Activated naive CD8-positive, alpha-beta T cell (primary cell): ENCODE results near the gene LAYN.
A peak's percentile ranks its signal among the peaks of the same experiment; 100 is the strongest.

Experiments
- H3K27ac Mint-ChIP-seq: one replicate; pipeline ENCODE4 v1.8.0; 2021; ENCODE audit warnings: mixed read lengths
- H3K27me3 Mint-ChIP-seq: one replicate; pipeline ENCODE4 v1.8.0; 2021; ENCODE audit warnings: mixed read lengths
- H3K36me3 Mint-ChIP-seq: one replicate; pipeline ENCODE4 v1.8.0; 2021; ENCODE audit warnings: mixed read lengths
- H3K4me1 Mint-ChIP-seq: one replicate; pipeline ENCODE4 v1.8.0; 2021; ENCODE audit warnings: low read depth, mixed read lengths
- H3K4me3 Mint-ChIP-seq: one replicate; pipeline ENCODE4 v1.8.0; 2021; ENCODE audit warnings: mild to moderate bottlenecking, mixed read lengths
- H3K9me3 Mint-ChIP-seq: one replicate; pipeline ENCODE4 v1.8.0; 2021; ENCODE audit warnings: low read depth, mixed read lengths

LAYN gene, protein sequence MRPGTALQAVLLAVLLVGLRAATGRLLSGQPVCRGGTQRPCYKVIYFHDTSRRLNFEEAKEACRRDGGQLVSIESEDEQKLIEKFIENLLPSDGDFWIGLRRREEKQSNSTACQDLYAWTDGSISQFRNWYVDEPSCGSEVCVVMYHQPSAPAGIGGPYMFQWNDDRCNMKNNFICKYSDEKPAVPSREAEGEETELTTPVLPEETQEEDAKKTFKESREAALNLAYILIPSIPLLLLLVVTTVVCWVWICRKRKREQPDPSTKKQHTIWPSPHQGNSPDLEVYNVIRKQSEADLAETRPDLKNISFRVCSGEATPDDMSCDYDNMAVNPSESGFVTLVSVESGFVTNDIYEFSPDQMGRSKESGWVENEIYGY

DNA sequence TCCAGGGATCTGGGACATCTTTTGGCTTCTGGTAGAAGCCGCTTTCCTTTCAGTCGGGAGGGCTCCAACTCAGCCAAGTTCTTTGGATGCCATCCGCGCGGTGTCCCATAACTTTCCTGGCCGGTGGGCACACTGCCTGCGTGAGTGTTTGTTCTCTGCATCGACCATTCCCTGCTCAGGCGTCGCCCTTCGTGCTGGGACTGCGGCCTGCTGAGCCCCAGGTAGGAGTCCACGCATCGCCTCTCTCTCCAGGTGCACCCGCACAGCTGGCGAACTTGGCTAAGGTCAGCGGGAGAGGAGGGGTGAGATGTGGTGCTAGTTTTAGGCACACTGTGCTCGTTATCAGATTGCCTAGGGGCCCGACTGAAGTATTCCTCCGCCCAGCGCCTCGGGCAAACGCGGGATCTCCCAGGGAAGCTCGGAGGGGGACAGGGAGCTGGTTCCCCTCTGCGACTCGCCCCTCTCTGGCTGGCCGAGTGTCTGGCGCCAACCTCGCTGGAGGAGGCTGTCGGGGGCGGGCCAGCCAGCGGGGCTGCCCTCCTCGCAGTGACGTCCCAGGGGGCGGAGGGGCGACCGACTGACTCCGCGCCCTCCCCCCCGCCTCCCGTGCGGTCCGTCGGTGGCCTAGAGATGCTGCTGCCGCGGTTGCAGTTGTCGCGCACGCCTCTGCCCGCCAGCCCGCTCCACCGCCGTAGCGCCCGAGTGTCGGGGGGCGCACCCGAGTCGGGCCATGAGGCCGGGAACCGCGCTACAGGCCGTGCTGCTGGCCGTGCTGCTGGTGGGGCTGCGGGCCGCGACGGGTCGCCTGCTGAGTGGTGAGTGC is at the start of gene LAYN:
LAYN (plus strand) TSS at position 607 of the 823 bp plus-strand sequence; CDS start at position 731, 124 bp downstream.
- H3K27ac Mint-ChIP-seq, result peak within 1 kb of the TSS; percentile 92

DNA sequence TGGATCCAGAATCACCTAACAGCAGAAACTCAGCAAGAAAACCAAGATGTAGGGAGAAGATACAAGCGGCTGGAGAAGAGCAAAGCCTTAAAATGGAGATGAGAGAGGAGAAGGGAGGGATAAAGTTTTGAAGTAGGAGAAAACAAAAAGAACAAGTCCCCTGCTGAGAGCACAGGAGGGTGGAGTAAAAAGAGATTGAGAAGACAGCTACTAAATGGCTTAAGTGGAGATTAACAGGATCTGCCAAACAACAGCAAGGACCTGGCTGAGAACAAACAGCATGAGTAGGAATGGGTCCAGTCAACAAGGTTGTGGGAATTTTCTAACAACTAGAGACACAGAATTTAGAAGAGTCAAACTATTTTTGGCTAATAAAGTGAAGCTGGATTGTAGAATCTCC is 46.5 kb upstream of the LAYN start:
- Mint-ChIP-seq H3K36me3 (peaks cover 2% of the 10 kb centered on the region), H3K27ac (no peak overlapping the region), H3K4me3 (no peak overlapping the region), H3K9me3 (no peaks in the 10 kb centered on the region), H3K4me1 (no peaks in the 10 kb centered on the region), H3K27me3 (peaks cover 2% of the 10 kb centered on the region)

More for the DNA sequence above, at the start of gene LAYN:
- Mint-ChIP-seq H3K4me3 (peak within 1 kb of the TSS; percentile 90), H3K9me3 (no peaks in the 10 kb centered on the region), H3K36me3 (peaks cover 3% of the 10 kb centered on the region), H3K27me3 (peaks cover 1% of the 10 kb centered on the region), H3K4me1 (peaks cover 48% of the 10 kb centered on the region)

DNA sequence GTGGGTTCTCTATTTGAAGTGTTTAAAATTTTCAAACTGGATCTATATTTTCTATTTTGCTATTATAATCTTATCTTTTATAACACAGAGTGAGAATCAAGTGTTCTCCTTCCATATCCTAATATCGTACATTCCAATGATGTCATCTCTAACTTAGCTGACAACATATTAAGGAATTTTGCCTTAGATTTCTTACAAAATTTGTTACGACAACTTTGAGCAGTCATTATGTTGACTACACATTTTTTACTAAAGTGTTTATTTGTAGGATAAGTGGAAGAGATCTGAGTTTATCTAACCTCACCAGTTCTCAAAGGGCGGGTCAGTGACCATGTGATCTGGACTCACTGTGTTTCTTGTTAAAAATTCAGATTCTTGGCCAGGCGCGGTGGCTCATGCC is 41.0 kb upstream of the LAYN start:
- Mint-ChIP-seq H3K36me3 (no peaks in the 10 kb centered on the region), H3K4me3 (no peak overlapping the region), H3K4me1 (no peaks in the 10 kb centered on the region), H3K27me3 (peaks cover 3% of the 10 kb centered on the region), H3K27ac (no peak overlapping the region), H3K9me3 (no peaks in the 10 kb centered on the region)

DNA sequence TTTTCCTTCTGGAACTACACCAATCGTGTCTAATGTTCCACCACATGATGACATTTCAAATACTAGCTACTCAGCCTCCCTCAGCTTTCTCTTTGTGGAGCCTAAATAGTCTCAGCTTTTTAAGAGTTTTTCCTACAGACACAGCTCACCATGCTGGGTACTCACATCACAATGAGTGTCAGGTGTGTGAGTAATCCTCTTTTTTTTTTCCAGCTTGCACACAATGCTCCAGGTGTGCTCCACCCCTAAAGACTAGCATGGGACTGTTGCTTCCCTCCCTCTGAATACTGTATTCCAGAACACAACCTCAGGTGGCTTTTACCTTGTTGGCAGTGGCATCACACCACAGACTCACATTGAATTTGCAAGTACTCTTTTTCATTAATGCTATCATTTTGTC is 40.0 kb upstream of the LAYN start:
- no peaks in the 10 kb centered on the region for H3K9me3 Mint-ChIP-seq
- no peak overlapping the region for H3K27ac Mint-ChIP-seq
- peaks cover 3% of the 10 kb centered on the region for H3K27me3 Mint-ChIP-seq
- no peaks in the 10 kb centered on the region for H3K4me1 Mint-ChIP-seq
- no peaks in the 10 kb centered on the region for H3K36me3 Mint-ChIP-seq
- no peak overlapping the region for H3K4me3 Mint-ChIP-seq

DNA sequence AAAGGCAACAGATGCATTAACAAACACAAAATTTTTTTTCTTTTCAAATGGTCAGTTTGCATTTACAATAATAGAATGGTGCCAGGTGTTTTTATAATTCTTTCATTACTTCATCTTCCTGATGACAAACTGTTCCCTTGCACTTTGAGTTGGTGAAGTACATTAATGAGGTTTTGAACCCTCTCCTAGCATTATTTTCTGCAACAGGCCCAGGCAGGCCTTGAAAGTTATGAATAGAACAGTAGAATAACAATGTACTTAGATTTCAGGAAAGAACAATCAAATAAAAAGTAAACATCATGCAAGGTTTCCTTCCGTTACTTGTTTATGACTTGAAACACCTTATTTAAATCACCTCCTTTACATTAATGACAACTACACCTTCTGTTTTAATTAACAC is 37.9 kb upstream of the LAYN start:
- no peak overlapping the region for H3K4me3 Mint-ChIP-seq
- no peaks in the 10 kb centered on the region for H3K36me3 Mint-ChIP-seq
- H3K4me1 Mint-ChIP-seq, result no peaks in the 10 kb centered on the region
- H3K27me3 Mint-ChIP-seq, result peaks cover 3% of the 10 kb centered on the region
- no peaks in the 10 kb centered on the region for H3K9me3 Mint-ChIP-seq
- H3K27ac Mint-ChIP-seq, result no peak overlapping the region

DNA sequence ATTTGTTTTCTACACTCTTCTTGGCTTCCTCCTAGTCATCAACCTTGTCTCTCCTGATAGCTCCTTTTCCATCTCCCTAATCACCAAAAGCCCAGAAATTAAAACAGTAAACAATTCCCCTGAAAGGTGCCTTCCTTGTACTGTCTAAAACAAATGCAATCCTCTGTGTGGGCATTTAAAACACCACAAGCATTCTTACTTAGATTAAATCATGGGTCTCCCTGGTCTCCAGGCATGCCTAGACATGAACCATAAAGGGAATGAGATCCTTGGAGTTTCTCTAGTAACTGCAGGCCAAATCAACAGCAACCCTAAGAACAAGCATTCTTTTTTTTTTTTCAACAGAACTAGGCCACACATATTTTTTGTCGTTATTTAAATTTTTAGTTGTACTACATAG is 30.2 kb upstream of the LAYN start:
- H3K4me3 Mint-ChIP-seq, result no peak overlapping the region
- no peak overlapping the region for H3K27ac Mint-ChIP-seq
- H3K9me3 Mint-ChIP-seq, result no peaks in the 10 kb centered on the region
- peaks cover 14% of the 10 kb centered on the region for H3K27me3 Mint-ChIP-seq
- H3K4me1 Mint-ChIP-seq, result peaks cover 23% of the 10 kb centered on the region
- H3K36me3 Mint-ChIP-seq, result peaks cover 2% of the 10 kb centered on the region

DNA sequence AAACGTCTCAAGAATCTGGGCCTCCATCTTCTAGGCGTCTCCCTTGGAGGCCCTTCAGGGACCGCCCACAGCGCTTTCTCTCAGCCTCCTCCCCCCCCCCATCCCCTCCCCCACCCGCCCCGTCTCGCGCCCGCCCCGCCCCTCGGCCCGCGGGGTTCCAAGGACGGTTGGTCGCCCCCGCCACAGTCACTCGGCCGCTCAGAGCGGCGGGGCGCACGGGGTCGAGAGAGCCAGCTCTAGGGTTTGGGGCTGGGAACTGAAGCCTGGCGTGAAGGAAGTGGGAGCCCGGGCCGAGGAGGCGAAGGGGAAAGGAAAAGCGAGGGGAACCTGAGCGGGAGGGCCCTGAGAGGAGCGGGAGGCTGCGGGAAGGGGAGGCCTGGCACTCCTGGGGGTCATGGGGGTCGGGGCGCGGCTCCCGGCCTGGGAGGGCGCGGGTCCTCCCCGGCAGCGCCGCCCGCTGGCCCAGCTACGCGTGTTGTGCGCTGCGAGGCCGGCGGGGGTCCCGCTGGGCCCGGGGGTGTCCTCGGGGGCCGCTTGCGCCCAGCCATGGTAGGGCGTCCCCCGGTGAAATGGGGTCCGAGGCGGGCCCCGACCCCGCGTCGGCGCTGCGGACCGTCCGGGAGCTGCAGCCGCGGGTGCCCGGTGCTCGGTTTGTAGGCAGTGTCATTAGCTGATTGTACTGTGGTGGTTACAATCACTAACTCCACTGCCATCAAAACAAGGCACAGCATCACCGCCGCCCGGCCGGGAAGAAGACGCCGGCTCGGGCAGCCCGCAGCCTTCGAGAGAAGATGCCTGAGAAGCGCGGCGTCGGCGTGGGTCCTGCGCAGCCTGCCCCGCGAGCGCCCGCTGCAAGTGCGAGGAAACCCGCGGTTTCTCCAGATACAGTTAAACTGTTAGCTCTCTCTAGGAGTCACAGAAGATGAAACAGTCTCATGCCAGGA is 28.0 kb upstream of the LAYN start, which contains the start of gene BTG4:
BTG4 (minus strand) TSS at position 91 of the 944 bp plus-strand sequence. CDS start 13,610 bp downstream, outside the sequence.
- peak within 1 kb of the TSS; percentile 70 for H3K4me3 Mint-ChIP-seq
- H3K9me3 Mint-ChIP-seq, result no peaks in the 10 kb centered on the region
- peaks cover 23% of the 10 kb centered on the region for H3K4me1 Mint-ChIP-seq
- H3K27ac Mint-ChIP-seq, result no peak within 1 kb of the TSS
- H3K27me3 Mint-ChIP-seq, result peaks cover 14% of the 10 kb centered on the region
- peaks cover 2% of the 10 kb centered on the region for H3K36me3 Mint-ChIP-seq

DNA sequence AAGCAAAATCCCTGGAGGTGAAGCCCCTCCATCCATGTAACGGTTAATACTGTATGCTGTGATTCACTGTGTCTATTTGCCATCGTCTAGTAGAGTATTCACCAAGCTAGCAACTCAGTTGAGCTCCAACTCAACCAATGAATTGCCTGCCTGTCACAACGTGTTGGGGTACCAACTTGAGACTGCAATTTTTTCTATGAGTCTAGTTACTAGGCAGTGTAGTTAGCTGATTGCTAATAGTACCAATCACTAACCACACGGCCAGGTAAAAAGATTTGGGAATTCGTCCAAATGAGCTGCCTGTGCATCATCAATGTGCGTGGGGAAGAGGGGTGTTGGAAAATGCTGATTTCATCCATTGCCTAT is 27.3 kb upstream of the LAYN start:
- peaks cover 23% of the 10 kb centered on the region for H3K4me1 Mint-ChIP-seq
- H3K27me3 Mint-ChIP-seq, result peaks cover 14% of the 10 kb centered on the region
- H3K9me3 Mint-ChIP-seq, result no peaks in the 10 kb centered on the region
- H3K4me3 Mint-ChIP-seq, result peak overlapping the region; percentile 68
- H3K27ac Mint-ChIP-seq, result no peak overlapping the region
- H3K36me3 Mint-ChIP-seq, result peaks cover 2% of the 10 kb centered on the region

DNA sequence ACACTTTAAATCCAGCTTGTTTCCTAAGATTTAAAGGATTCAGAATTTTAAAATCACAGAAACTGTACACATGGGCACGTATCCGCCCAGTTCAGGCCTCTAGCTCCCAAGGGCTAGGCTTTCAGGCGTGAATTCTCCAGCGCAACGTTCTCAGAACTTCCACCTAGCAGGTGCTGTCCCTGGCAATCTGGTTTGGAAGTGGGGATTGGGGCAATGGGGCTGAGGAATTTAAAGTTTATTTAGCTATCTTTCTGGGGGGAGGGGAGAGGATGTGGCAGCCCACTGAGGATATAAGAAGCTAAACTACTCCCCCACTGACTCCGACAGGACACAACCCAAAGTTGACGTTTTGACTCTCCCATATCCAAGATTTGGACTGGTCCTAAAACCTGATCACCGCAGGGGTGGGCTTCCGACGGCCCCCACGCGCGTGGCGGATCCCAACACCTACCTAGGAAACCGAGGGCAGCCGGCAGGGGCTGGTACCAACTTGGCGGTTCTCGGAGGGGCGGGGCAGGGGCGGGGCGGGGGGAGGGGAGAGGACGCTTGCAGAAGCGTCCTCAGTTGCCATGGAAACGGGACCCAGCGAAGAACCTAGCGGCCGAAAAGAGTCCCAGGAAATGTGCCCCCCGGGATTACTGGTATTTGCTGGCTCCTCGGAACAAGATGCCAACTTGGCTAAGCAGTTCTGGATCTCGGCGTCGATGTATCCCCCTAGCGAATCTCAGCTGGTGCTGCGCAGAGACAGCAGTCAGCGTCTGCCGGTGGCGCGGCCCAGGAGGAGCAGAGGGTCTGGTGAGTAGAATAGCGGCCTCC is 26.1 kb upstream of the LAYN start, which contains the start of gene HOATZ:
HOATZ (plus strand) TSS at position 563 of the 816 bp plus-strand sequence; CDS start at position 570, 7 bp downstream.
- Mint-ChIP-seq H3K36me3 (peaks cover 2% of the 10 kb centered on the region), H3K27ac (no peak within 1 kb of the TSS), H3K4me3 (peak within 1 kb of the TSS; percentile 57), H3K4me1 (peaks cover 23% of the 10 kb centered on the region), H3K27me3 (peaks cover 14% of the 10 kb centered on the region), H3K9me3 (no peaks in the 10 kb centered on the region)

DNA sequence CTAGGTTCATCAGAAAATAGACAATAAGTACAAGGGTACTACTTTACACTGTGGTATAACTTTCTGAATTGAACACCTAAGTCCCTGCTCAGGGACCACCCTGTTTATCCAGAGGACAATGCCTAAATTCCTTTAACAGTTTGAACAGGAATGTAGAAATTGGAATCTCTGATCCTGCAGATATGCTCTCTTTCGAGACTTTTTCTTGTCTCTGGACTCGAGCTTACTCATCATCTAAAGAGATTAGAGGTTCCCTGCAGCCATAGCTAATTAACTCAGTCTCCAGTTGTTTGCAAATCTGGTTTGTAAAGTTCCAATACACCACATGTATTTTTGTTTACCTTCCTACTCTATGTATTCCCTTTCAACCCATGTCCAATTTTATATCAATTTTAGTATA is 24.9 kb upstream of the LAYN start:
- Mint-ChIP-seq H3K9me3 (no peaks in the 10 kb centered on the region), H3K36me3 (peaks cover 2% of the 10 kb centered on the region), H3K27ac (no peak overlapping the region), H3K27me3 (peaks cover 10% of the 10 kb centered on the region), H3K4me3 (no peak overlapping the region), H3K4me1 (peaks cover 25% of the 10 kb centered on the region)

DNA sequence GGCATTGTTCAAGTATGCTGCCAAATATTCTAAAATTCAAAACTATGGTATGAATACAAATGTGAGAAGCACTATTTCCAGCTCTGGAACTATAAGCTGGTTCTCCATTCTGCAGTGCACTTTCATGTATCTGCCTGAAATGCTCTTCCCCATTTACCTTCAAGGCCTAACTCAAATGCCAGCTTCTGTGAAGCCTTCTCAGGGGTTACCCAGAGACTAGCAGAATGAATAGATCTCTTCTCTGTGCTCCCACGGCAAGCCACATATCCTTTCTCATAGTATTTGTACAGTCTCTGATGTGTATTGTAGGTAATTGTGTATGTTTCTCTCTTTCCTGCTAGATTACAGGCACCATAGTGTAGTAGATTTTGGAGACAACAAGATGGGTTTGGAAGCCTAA is 21.9 kb upstream of the LAYN start:
- Mint-ChIP-seq H3K36me3 (no peaks in the 10 kb centered on the region), H3K4me1 (peaks cover 33% of the 10 kb centered on the region), H3K4me3 (no peak overlapping the region), H3K9me3 (no peaks in the 10 kb centered on the region), H3K27ac (no peak overlapping the region), H3K27me3 (peaks cover 3% of the 10 kb centered on the region)

DNA sequence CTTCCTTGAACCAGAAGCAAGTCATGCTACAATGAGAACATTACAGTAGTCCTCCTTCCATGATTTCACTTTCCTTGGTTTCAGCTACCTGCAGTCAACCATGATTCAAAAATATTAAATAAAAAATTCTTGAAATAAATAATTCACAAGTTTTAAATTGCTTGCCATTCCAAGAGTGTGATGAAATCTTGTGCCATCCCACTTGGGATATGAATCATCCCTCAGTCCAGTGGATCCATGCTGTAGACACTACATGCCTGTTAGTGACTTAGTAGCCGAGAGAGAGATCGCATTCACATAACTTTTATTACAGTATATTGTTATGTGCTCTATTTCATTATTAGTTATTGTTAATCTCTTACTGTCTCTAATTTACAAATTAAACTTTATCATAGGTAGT is 20.0 kb upstream of the LAYN start:
- Mint-ChIP-seq H3K36me3 (no peaks in the 10 kb centered on the region), H3K4me3 (peak overlapping the region; percentile 30)

DNA sequence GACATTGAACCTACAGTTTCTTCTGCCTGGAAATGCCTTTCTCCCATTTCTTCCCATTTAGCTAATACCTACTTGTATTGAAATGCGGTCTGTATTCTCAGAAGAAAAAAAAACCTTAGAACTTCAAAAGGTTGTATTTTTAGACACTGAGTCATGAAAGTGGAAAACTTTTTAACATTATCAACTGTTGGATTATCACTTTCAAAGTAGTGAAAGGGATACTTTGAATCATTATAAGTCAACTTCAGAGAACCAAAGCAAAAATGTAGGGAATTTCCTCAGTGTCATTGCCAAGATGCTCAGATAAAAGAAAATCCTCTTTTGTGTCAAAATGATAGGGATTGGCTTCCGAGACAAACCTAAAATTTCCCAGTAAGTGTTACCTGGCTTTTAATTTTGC is 19.4 kb upstream of the LAYN start:
- H3K27me3 Mint-ChIP-seq, result no peaks in the 10 kb centered on the region
- peak overlapping the region; percentile 88 for H3K27ac Mint-ChIP-seq

More for the DNA sequence above, 20.0 kb upstream of the LAYN start:
- Mint-ChIP-seq H3K27ac (peak overlapping the region; percentile 88), H3K9me3 (no peaks in the 10 kb centered on the region), H3K4me1 (peaks cover 35% of the 10 kb centered on the region), H3K27me3 (no peaks in the 10 kb centered on the region)

DNA sequence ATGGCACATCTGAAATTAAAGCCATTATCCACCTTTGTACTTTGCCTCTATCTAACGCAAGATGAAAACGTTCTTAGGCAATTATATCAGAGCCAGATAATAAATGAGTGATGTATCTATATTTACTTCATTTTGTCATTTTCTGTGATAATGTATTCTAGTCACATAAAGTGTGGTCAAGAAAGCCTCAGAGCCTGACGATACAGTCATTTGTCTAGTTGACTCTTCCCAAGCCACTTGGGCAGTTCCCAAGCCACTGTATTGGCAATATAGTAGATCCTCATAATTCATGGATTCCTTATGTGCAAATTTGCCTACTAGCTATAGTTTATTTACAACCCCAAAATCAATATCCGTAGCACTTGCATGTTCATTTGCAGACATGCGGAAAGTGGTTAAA is 18.1 kb upstream of the LAYN start:
- Mint-ChIP-seq H3K27ac (no peak overlapping the region), H3K9me3 (no peaks in the 10 kb centered on the region), H3K27me3 (no peaks in the 10 kb centered on the region), H3K36me3 (no peaks in the 10 kb centered on the region), H3K4me1 (peaks cover 53% of the 10 kb centered on the region), H3K4me3 (no peak overlapping the region)

More for the DNA sequence above, 19.4 kb upstream of the LAYN start:
- H3K36me3 Mint-ChIP-seq, result no peaks in the 10 kb centered on the region
- peaks cover 40% of the 10 kb centered on the region for H3K4me1 Mint-ChIP-seq
- H3K4me3 Mint-ChIP-seq, result peak overlapping the region; percentile 30
- H3K9me3 Mint-ChIP-seq, result no peaks in the 10 kb centered on the region
